Measurements from ENCODE around the gene GLI1.
A peak's percentile ranks its signal among the peaks of the same experiment; 100 is the strongest.
"Not testable (repeated sequence)": the region's sequence is repeated elsewhere in the genome, so short reads cannot be mapped to it uniquely, and the experiment has no call there.

The GLI1 gene

DNA sequence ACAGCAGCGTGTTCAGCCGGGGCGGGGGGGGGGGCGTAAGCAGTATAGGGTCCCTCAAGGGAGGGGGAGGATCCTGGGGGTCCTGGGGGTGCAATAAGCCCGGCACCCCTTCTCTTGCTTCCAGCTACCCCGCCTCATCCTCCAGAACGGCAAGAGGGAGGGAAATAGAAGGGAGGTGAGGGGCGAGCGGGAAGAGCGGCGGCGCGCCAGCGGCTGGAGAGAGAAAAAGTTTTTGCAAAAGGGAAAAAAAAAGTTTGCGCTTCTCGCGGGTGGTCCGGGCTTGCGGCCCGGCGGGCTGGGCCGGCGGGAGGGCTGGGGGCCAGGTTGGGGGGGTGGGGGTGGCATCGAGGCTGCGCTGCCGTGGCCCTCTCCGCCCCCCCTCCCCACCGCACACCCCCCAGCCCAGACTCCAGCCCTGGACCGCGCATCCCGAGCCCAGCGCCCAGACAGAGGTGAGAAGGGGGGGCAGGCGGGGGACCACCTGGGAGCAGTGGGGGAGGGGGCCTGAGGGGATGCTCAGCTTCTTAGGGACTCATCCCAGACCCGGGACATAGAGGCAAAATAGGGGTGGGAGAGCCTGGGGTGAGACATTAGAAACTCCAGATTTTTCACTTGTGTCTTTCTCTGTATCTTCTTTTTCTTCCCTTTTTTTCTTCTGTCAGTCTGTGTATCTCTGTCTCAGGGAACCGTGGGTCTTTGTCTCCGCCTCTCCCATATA, at the start of gene GLI1:
Gene GLI1 (plus strand): TSS at position 36 of the 718 bp plus-strand sequence. CDS start 3,907 bp downstream, outside the sequence.
- DNase-seq = no peak

- no peak for DNase-seq
Observed at GRCh38 chr12:57410534-57410933, 49.1 kb upstream of the GLI1 start.

DNA sequence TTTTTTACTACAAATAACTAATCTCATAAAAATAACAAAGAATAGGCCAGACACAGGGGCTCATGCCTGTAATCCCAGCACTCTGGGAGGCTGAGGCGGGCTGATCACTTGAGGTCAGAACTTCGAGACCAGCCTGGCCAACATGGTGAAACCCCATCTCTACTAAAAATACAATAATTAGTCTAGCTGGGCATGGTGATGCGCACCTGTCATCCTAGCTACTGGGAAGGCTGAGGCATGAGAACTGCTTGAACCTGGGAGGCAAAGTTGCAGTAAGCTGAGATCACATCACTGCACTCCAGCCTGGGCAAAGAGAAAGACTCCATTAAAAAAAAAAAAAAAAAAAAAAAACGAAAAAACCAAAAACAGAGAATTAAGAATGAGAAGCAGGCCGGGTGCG, 45.4 kb upstream of the GLI1 start:
- DNase-seq = not testable (repeated sequence)

GRCh38 chr12:57415088-57415487, 44.5 kb upstream of the GLI1 start:
- no peak for DNase-seq

DNA sequence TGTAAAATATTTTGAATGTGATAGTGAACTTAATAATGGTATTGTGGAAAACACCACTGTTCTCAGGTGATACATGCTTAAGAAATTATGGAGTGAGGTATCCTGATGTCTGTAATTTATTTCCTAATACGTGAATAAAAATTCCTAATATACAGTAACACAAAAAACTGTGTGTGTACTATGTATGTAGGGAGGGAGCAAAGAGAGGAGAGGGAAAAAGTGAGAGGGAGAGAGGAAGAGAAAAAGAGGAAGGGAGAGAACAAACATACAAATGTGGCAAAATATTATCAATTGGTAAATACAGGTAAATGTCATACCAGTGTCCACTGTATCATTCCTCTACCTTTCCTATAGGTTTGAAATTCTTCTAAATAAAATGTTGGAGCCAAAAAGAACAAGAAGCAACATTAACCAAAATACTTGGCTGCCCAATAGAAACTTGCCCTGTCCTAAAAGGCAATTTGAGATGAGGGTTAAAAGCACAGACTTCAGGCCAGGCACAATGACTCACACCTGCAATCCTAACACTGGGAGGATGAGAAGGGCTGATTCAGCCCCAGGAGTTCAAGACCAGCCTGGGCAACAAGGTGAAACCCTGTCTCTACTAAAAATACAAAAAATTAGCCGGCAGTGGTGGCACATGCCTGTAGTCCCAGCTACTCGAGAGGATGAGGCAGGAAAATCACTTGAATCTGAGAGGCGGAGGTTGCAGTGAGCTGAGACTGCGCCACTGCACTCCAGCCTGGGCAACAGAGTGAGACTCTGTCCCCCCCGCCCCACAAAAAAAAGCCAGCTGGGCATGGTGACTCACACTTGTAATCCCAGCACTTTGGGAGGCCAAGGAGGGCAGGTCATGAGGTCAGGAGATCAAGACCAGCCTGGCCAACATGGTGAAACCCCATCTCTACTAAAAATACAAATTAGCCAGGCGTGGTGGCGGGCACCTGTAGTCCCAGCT, 43.3 kb upstream of the GLI1 start:
- no peak for DNase-seq

- no peak for DNase-seq
Observed at GRCh38 chr12:57418255-57418654, 41.3 kb upstream of the GLI1 start.

- no peak for DNase-seq
Observed at GRCh38 chr12:57419495-57419894, 40.1 kb upstream of the GLI1 start.

- no peak for DNase-seq
Observed at GRCh38 chr12:57420482-57420881, 39.1 kb upstream of the GLI1 start.

DNA sequence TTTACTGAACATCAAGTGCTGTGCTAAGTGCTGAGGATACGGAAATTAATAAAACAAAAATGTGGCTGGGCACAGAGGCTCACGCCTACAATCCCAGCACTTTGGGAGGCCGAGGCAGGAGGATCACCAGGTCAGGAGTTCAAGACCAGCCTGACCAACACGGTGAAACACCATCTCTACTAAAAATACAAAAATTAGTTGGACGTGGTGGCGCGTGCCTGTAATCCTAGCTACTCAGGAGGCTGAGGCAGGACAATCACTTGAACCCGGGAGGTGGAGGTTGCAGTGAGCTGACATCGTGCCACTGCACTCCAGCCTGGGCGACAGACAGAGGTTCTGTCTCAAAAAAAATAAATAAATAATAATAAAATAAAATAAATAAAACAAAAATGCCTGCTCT, 32.6 kb upstream of the GLI1 start:
- DNase-seq = not testable (repeated sequence)

GRCh38 chr12:57428965-57429364, 30.6 kb upstream of the GLI1 start:
- no peak for DNase-seq

DNA sequence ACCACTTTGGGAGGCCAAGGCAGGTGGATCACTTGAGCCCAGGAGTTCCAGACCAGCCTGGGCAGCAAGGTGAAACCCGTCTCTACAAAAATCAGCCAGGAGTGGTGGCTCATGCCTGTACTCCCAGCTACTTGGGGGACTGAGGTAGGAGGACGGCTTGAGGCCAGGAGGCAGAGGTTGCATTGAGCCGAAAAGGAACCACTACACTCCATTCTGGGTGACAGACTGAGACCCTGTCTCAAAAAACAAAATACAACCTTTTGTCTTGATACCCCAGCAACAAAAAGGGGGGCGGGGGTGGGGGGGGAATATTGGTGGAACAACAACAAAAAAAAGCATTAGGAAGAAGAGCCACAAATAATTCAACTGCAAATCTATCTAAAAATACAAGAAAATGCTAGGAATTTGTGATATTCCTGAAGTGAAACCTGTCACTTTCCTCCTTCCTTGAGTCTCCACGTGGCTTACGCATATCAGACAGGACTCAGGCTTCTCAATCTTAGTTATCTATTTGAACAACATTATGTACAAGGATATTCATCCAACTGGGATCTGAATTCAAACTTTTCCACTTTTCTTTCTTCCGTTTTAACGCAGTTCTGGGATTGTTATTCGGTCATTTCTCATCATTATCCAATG, 30.0 kb upstream of the GLI1 start:
- DNase-seq = peak; percentile 54

DNA sequence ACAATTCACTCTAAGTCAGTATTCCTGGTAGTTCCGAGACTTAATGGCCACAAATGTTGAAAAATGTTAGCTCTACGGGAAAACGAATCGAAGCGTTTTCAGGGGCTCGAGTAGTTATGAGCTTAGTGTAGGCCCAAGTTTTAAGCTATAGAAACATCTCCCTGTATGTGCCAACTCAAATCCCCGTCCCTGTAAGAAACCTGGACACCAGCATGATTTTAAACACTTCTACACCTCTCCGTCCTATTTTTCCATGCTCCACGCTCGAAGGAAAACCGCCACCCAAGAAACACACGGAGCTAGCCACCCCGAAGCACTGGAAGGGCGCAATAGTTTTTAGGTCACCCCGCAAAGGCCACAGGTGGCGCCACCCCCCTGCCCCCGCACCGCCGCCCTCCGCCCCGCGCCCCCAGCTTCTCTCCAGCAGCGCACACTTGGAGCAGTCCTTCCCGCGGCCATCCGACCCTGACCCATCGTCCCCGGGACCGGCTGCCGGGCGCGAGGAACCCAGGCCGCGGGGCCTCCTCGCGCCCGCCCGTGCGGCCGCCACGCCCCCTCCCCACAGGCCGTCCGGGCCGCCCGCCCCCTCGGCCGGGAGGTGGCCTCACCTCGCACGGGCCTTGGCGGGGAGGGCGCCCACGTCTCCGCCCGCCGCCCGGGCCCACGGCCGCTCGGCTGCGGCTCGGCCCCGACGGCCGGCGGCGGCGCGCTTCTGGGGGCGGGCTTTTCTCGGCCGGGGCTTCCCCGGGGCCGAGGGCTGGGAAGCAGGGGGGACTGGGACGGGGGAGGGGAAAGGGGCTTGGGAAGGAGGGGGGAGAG, 29.3 kb upstream of the GLI1 start:
- DNase-seq = no peak

DNA sequence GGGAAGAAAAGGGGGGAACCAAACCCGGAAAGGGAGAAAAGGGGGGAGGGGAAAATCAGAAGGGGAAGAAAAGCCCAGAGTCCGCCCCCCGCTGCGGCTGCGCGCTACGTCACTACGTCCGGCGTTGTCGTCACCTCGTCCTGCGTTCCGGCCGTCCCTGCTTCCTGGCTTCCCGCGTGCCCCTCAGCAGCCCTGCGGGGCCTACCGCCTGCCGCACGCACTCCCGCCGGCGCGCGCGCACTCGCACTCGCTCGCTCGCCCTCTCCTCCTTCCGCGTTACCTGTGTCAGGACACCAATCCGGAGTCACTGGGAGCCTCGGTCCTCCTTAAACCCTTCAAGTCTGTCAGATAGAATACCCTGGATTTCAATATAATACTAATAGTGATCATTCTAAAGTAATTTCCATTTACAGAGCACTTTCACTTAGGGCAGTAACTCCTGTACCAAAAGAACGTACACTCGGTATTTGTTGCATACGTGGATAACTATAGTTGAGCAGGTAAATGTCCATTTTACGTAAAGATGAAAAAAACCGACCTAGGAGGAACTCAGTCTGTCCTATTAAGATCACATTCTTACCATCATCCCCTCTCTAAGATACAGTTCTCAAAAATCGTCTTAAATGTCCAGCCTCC, 28.5 kb upstream of the GLI1 start, which contains the start of gene R3HDM2:
Gene R3HDM2 (minus strand): TSS at position 113 of the 636 bp plus-strand sequence. CDS start 120,615 bp downstream, outside the sequence.
- peak; percentile 99 for DNase-seq

GRCh38 chr12:57431654-57432188, 27.9 kb upstream of the GLI1 start:
- DNase-seq = no peak

DNA sequence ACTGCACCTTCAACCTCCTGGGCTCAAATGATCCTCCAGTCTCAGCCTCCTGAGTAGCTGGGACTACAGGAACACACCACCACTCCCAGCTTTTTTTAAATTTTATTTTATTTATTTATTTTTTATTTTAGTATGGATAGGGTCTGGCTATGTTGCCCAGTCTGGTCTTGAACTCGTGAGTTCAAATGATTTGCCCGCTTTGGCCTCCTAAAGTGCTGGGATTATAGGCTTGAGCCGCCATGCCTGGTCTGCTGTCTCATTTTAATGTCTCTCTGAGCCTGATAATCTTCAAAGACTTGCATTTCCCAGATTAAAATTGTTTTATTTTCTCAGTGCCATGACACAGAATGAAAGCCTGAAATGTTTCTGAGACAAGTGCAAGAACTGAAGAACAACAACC, 26.2 kb upstream of the GLI1 start:
- DNase-seq = no peak

DNA sequence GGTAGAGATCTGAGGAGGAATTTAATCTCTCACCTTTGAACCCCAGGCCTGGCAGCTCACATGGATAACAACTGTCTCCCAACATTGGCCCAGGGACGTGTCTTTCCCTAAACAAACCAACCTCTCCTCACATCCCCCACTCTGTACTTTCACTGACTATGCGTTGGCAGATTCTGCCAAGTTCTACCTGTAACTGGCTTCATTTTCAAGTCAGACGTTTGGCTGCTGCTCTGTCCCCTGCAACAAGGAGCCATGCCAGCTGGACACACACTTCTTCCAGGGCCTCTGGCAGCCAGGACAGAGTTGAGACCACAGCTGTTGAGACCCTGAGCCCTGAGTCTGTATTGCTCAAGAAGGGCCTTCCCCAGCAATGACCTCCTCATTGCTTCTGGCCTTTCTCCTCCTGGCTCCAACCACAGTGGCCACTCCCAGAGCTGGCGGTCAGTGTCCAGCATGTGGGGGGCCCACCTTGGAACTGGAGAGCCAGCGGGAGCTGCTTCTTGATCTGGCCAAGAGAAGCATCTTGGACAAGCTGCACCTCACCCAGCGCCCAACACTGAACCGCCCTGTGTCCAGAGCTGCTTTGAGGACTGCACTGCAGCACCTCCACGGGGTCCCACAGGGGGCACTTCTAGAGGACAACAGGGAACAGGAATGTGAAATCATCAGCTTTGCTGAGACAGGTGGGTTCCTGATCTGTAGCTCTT, 24.9 kb upstream of the GLI1 start, which contains the start of gene INHBC:
Gene INHBC (plus strand): TSS at position 268 of the 707 bp plus-strand sequence. CDS start 103 bp downstream, at position 371.
- DNase-seq = no peak

GRCh38 chr12:57435293-57435692, 24.3 kb upstream of the GLI1 start:
- peak; percentile 72 for DNase-seq

GRCh38 chr12:57438400-57438799, 21.2 kb upstream of the GLI1 start:
- no peak for DNase-seq

- DNase-seq = no peak
Observed at GRCh38 chr12:57439762-57440266, 19.8 kb upstream of the GLI1 start.

DNA sequence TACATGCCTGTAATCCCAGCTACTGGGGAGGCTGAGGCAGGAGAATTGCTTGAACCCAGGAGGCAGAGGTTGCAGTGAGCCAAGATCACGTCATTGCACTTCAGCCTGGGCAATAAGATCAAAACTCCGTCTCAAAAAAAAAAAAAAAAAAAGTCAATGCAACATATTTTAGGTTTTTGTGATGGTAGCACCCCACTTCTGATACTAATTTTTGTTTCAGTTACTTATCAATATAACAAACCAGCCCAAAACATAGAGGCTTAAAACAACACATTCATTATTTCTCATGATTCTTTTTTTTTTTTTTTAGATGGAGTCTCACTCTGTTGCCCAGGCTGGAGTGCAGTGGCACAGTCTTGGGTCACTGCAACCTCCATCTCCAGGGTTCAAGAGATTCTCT, 18.2 kb upstream of the GLI1 start:
- DNase-seq = not testable (repeated sequence)
